HL-60 (cell line): Measurements from ENCODE around the gene DNAJB4.
"Not testable (repeated sequence)": the region's sequence is repeated elsewhere in the genome, so short reads cannot be mapped to it uniquely, and the experiment has no call there.

Experiments used
- DNase-seq, 2 experiments: peaks; one replicate each; pipeline ENCODE4 v3.0.0-alpha.2; 2010 to 2020; ENCODE audit warnings: low read depth in 1 of 2, low spot score in 1 of 2
- H3K27ac ChIP-seq: fragments of 250-450 bp; sonication (Bioruptor Pico); replicated peaks from 2 replicates; pipeline ENCODE4 v1.5.1; 2020; ENCODE audit warnings: mild to moderate bottlenecking, moderate library complexity
- H3K27me3 ChIP-seq: fragments of 250-450 bp; sonication (Bioruptor Pico); 2 replicates; pipeline ENCODE4 v1.5.1; 2021; ENCODE audit warnings: mild to moderate bottlenecking, moderate library complexity; ENCODE audit not compliant: insufficient read depth, poor library complexity, severe bottlenecking
- H3K4me3 ChIP-seq: replicated peaks from 2 replicates; pipeline ENCODE4 v1.5.1; 2011; ENCODE audit warnings: mild to moderate bottlenecking, control low read depth, low read length; ENCODE audit not compliant: insufficient read depth
- CTCF ChIP-seq: IDR thresholded peaks from one replicate; pipeline ENCODE4 v1.5.1; 2011; ENCODE audit warnings: low read length, control low read depth, inconsistent platforms; ENCODE audit not compliant: insufficient read depth
- GABPA ChIP-seq: IDR thresholded peaks from 2 replicates; pipeline ENCODE4 v1.6.1; 2012; ENCODE audit warnings: low read depth
- POLR2AphosphoS5 ChIP-seq: IDR thresholded peaks from 2 replicates; pipeline ENCODE4 v1.6.1; 2012; ENCODE audit warnings: low read depth
- REST ChIP-seq: IDR thresholded peaks from 2 replicates; pipeline ENCODE4 v1.6.1; 2012; ENCODE audit warnings: low read depth; ENCODE audit not compliant: insufficient replicate concordance
- SPI1 ChIP-seq: IDR thresholded peaks from 2 replicates; pipeline ENCODE4 v1.6.1; 2012; ENCODE audit warnings: low read depth, mild to moderate bottlenecking, borderline replicate concordance

Gene DNAJB4

DNA sequence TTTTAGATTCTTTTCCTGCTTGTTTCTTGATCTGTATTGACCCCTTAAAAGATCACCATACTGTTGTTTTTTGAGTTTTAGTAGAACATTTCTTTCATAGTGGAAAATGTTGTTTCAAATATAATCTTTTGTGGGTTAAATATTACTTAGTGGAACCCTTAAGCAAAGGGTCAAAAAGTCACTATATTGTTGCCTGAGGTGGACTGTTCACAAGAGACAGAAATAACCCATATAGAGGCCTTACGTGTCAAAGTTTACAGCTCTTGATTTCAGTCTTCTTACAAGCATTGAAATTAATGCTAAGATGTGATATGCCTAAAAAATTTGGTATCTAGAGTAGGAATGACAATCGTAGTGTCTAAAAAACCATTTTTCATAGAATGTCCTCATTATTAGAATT is 6.3 kb downstream of the DNAJB4 start:
- TF ChIP-seq GABPA (no peak), REST (no peak), CTCF (no peak), POLR2AphosphoS5 (no peak)
- H3K27ac ChIP-seq, result no peak overlapping the region
- H3K4me3 ChIP-seq, result no peak overlapping the region
- no peak for DNase-seq
- H3K27me3 ChIP-seq, result no peaks in the 10 kb centered on the region

DNA sequence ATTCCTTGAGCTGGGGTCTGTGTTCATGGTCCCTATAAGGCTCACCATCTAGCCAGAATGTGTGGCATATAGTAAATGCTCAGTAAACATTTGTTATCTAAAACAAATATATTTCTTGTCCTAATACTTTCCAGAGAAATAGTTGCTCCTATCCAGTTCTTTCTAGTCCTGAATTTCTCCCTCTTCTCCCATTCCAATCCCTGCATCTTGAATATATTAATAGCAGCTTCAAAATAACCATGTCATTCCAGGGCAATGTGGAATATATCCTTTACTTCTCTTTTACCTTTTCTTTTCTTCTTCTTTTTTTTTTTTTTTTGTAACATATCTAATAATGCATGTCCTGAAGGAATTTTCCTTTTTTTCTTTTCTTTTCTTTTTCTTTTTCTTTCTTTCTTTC is 10.4 kb downstream of the DNAJB4 start:
- DNase-seq, result no peak
- Histone ChIP-seq H3K27ac (no peak overlapping the region), H3K4me3 (no peak overlapping the region), H3K27me3 (no peaks in the 10 kb centered on the region)
- TF ChIP-seq POLR2AphosphoS5 (no peak), REST (no peak), CTCF (no peak), SPI1 (no peak), GABPA (no peak)

DNA sequence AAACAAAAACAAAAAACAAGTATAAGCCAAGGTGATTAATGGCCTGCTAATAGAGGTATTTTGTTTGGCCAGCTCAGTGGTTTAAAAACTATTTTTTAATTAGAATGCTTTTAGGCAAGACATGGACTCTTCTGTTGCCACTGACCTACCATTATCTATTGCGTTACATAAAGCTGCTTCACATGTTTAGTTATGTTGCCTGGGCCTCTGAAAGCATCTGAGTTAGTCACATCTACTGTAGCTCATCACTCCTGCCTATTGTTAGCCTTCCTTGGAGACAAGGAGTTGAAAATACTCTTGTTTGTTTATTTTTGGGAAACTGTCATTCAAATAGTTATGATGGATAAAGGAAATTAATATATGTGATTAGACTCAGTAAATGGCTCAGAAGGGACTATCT is 14.3 kb downstream of the DNAJB4 start:
- no peak overlapping the region for H3K27ac ChIP-seq
- no peak for DNase-seq
- no peak overlapping the region for H3K4me3 ChIP-seq
- TF ChIP-seq CTCF, result no peak
- no peak for TF ChIP-seq GABPA
- no peak for TF ChIP-seq SPI1
- no peak for TF ChIP-seq REST
- TF ChIP-seq POLR2AphosphoS5, result no peak
- no peaks in the 10 kb centered on the region for H3K27me3 ChIP-seq

DNA sequence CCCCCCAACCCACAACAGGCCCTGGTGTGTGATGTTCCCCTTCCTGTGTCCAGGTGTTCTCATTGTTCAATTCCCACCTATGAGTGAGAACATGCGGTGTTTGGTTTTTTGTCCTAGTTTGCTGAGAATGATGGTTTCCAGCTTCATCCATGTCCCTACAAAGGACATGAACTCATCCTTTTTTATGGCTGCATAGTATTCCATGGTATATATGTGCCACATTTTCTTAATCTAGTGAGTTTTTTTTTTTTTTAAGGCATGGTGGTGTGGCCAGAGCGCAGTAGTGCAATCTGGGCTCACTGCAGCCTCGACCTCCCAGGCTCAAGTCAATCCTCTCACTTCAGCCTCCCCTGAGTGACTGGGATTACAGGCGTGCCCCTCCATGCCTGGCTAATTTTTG is 16.4 kb downstream of the DNAJB4 start:
- DNase-seq, H3K4me3 ChIP-seq, H3K27ac ChIP-seq, H3K27me3 ChIP-seq: not testable (repeated sequence)
